WTC11 (cell line): ENCODE measurements around the gene CTDSPL. TPM values are rescaled to one million over a fixed set of nuclear protein-coding genes. Genes with fewer than 3 reads are reported as not detected.

Experiments used
- ATAC-seq: fragments of 200-7000 bp; cut with Tn5 transposase; 2 replicates; pipeline ENCODE4 v1.10.0; 2021; ENCODE audit warnings: mild to moderate bottlenecking, moderate library complexity
- CTCF ChIA-PET: fragments of 300-600 bp; sonication (Branson Sonifier 250); formaldehyde crosslinking; loops from one replicate; lab custom pipeline; 2021; ENCODE audit warnings: antibody characterized with exemption; lab: Charles Lee
- POLR2A ChIA-PET: fragments of 350-600 bp; sonication (Branson Sonifier 250); formaldehyde crosslinking; loops from one replicate; lab custom pipeline; 2021; ENCODE audit warnings: antibody characterized with exemption; lab: Charles Lee
- DNase-seq: peaks from one replicate; pipeline ENCODE4 v3.0.0; 2021; ENCODE audit warnings: low spot score
- H3K27ac Mint-ChIP-seq: 2 replicates; pipeline ENCODE4 v1.8.0; 2021; ENCODE audit warnings: mixed read lengths
- H3K27me3 Mint-ChIP-seq: 2 replicates; pipeline ENCODE4 v1.8.0; 2021; ENCODE audit warnings: low read depth, mild to moderate bottlenecking, moderate library complexity, mixed read lengths
- H3K36me3 Mint-ChIP-seq: 2 replicates; pipeline ENCODE4 v1.8.0; 2021; ENCODE audit warnings: mixed read lengths
- H3K4me1 Mint-ChIP-seq: 2 replicates; pipeline ENCODE4 v1.8.0; 2022; ENCODE audit warnings: mixed read lengths
- H3K4me3 Mint-ChIP-seq: 2 replicates; pipeline ENCODE4 v1.8.0; 2021; ENCODE audit warnings: mild to moderate bottlenecking, moderate library complexity, mixed read lengths
- H3K9me3 Mint-ChIP-seq: 2 replicates; pipeline ENCODE4 v1.8.0; 2021; ENCODE audit warnings: mixed read lengths
- CBFB ChIP-seq: sonication (generic); formaldehyde crosslinking; IDR thresholded peaks from 2 replicates; pipeline ENCODE4 v1.8.1; 2022; ENCODE audit warnings: mild to moderate bottlenecking, low read depth, missing genetic modification reagents
- CTCF ChIP-seq: fragments of 200-600 bp; IDR thresholded peaks from 2 replicates; pipeline ENCODE4 v1.8.0; 2022; ENCODE audit warnings: antibody characterized with exemption
- EMX1 ChIP-seq: fragments of 250-450 bp; sonication (Bioruptor Pico); IDR thresholded peaks from 2 replicates; pipeline ENCODE4 v1.8.0; 2021; ENCODE audit warnings: mild to moderate bottlenecking
- FOXK1 ChIP-seq: sonication (generic); formaldehyde crosslinking; IDR thresholded peaks from 2 replicates; pipeline ENCODE4 v1.8.0; 2022; ENCODE audit warnings: mild to moderate bottlenecking, moderate library complexity, missing genetic modification reagents
- HMGA2 ChIP-seq: fragments of 250-450 bp; sonication (Bioruptor Pico); IDR thresholded peaks from 2 replicates; pipeline ENCODE4 v1.4.0; 2021; ENCODE audit warnings: mild to moderate bottlenecking, moderate library complexity
- MXD4 ChIP-seq: fragments of 250-450 bp; sonication (Bioruptor Pico); IDR thresholded peaks from 2 replicates; pipeline ENCODE4 v1.8.0; 2021; ENCODE audit warnings: mild to moderate bottlenecking, moderate library complexity, borderline replicate concordance
- NFYB ChIP-seq: sonication (generic); formaldehyde crosslinking; conservative IDR thresholded peaks from 2 replicates; pipeline ENCODE4 v1.8.0; 2022; ENCODE audit warnings: low read depth, missing genetic modification reagents
- NR2C2 ChIP-seq: sonication (generic); formaldehyde crosslinking; IDR thresholded peaks from 2 replicates; pipeline ENCODE4 v1.8.0; 2022; ENCODE audit warnings: mild to moderate bottlenecking, missing genetic modification reagents
- SP1 ChIP-seq: sonication (generic); formaldehyde crosslinking; conservative IDR thresholded peaks from 2 replicates; pipeline ENCODE4 v1.8.1; 2022; ENCODE audit warnings: missing genetic modification reagents
- ZNF121 ChIP-seq: sonication (generic); formaldehyde crosslinking; IDR thresholded peaks from 2 replicates; pipeline ENCODE4 v1.8.0; 2023; ENCODE audit warnings: missing genetic modification reagents
- ZNF138 ChIP-seq: sonication (generic); formaldehyde crosslinking; conservative IDR thresholded peaks from 2 replicates; pipeline ENCODE4 v1.8.1; 2022; ENCODE audit warnings: mild to moderate bottlenecking, moderate library complexity, missing genetic modification reagents
- total RNA-seq: library from RNA; stranded (reverse); gene quantifications from 3 replicates; pipeline ENCODE4 v1.2.3, GENCODE V29; 2021
- TF ChIP-seq, protein P1 (sequence below): sonication (generic); formaldehyde crosslinking; IDR thresholded peaks from 2 replicates; pipeline ENCODE4 v1.8.1; 2023; ENCODE audit warnings: mild to moderate bottlenecking, missing genetic modification reagents, borderline replicate concordance
- TF ChIP-seq, protein P2 (sequence below): sonication (generic); formaldehyde crosslinking; IDR thresholded peaks from 2 replicates; pipeline ENCODE4 v1.8.0; 2022; ENCODE audit warnings: mild to moderate bottlenecking, missing genetic modification reagents
- TF ChIP-seq, protein P3 (sequence below): fragments of 250-450 bp; sonication (Bioruptor Pico); conservative IDR thresholded peaks from 2 replicates; pipeline ENCODE4 v1.9.0; 2021; ENCODE audit warnings: mild to moderate bottlenecking

CTDSPL gene
- total RNA-seq, 1 experiment from 2014 or later = 41.2 TPM

DNA sequence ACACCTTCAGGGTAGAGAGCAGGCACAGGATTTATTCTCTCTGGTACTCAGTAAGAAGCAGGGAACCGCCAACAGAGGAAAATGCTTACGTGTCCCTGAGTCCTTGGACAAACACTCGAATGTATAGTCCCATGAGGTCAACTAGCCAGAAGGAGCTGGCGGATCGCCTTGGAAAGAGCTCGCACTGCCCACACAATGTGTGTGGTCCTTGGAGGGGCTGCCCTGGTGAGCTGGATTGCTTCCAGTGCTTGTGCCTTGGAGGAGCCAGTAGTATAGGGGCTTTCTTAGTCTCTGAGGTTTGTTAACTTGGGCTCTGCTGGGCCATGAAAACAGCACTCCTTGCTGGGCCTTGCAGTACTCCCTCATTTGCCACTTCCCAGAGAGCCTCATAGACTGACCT lies 88.2 kb downstream of the CTDSPL start (continued):
- TF ChIP-seq, protein P1, sequence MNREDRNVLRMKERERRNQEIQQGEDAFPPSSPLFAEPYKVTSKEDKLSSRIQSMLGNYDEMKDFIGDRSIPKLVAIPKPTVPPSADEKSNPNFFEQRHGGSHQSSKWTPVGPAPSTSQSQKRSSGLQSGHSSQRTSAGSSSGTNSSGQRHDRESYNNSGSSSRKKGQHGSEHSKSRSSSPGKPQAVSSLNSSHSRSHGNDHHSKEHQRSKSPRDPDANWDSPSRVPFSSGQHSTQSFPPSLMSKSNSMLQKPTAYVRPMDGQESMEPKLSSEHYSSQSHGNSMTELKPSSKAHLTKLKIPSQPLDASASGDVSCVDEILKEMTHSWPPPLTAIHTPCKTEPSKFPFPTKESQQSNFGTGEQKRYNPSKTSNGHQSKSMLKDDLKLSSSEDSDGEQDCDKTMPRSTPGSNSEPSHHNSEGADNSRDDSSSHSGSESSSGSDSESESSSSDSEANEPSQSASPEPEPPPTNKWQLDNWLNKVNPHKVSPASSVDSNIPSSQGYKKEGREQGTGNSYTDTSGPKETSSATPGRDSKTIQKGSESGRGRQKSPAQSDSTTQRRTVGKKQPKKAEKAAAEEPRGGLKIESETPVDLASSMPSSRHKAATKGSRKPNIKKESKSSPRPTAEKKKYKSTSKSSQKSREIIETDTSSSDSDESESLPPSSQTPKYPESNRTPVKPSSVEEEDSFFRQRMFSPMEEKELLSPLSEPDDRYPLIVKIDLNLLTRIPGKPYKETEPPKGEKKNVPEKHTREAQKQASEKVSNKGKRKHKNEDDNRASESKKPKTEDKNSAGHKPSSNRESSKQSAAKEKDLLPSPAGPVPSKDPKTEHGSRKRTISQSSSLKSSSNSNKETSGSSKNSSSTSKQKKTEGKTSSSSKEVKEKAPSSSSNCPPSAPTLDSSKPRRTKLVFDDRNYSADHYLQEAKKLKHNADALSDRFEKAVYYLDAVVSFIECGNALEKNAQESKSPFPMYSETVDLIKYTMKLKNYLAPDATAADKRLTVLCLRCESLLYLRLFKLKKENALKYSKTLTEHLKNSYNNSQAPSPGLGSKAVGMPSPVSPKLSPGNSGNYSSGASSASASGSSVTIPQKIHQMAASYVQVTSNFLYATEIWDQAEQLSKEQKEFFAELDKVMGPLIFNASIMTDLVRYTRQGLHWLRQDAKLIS (CRISPR knock-in tag) = no peak
- TF ChIP-seq NR2C2 (CRISPR knock-in tag) (no peak), HMGA2 (no peak), CBFB (CRISPR knock-in tag) (no peak)
- TF ChIP-seq, protein P2, sequence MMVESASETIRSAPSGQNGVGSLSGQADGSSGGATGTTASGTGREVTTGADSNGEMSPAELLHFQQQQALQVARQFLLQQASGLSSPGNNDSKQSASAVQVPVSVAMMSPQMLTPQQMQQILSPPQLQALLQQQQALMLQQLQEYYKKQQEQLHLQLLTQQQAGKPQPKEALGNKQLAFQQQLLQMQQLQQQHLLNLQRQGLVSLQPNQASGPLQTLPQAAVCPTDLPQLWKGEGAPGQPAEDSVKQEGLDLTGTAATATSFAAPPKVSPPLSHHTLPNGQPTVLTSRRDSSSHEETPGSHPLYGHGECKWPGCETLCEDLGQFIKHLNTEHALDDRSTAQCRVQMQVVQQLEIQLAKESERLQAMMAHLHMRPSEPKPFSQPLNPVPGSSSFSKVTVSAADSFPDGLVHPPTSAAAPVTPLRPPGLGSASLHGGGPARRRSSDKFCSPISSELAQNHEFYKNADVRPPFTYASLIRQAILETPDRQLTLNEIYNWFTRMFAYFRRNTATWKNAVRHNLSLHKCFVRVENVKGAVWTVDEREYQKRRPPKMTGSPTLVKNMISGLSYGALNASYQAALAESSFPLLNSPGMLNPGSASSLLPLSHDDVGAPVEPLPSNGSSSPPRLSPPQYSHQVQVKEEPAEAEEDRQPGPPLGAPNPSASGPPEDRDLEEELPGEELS (CRISPR knock-in tag) = no peak

DNA sequence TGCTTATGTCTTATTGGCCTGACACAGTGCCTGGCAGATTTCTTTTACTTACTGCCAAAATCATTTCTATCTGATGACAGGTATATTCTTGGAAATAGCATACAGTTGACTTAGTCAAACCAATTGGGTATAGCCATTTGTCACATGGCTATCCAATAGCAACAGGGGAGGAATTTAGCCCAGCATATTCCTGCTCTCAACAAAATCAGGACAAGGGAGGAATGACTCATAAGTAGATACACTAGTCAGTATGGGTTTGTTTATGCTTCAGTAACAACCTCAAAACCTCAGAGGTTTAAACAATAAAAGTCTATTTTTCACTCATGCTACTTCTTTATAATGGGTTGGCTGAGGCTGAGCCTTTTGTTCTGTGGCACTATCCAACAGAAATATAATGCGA lies 90.9 kb downstream of the CTDSPL start:
- no peak for DNase-seq
- CTCF ChIA-PET = interaction anchor here (1.0 to 1.3 kb wide), 2 partner anchors 22 to 45 kb away, joined by 3 read pairs; no protein-coding TSS in a partner anchor

More for the DNA sequence above, 90.9 kb downstream of the CTDSPL start:
- Mint-ChIP-seq H3K9me3 (peaks cover 8% of the 10 kb centered on the region; the same call in 1 of the 2 replicates), H3K4me3 (no peak overlapping the region), H3K27me3 (no peaks in the 10 kb centered on the region), H3K4me1 (peaks cover 16% of the 10 kb centered on the region), H3K36me3 (peaks cover 22% of the 10 kb centered on the region), H3K27ac (no peak overlapping the region)
- TF ChIP-seq, protein P3, sequence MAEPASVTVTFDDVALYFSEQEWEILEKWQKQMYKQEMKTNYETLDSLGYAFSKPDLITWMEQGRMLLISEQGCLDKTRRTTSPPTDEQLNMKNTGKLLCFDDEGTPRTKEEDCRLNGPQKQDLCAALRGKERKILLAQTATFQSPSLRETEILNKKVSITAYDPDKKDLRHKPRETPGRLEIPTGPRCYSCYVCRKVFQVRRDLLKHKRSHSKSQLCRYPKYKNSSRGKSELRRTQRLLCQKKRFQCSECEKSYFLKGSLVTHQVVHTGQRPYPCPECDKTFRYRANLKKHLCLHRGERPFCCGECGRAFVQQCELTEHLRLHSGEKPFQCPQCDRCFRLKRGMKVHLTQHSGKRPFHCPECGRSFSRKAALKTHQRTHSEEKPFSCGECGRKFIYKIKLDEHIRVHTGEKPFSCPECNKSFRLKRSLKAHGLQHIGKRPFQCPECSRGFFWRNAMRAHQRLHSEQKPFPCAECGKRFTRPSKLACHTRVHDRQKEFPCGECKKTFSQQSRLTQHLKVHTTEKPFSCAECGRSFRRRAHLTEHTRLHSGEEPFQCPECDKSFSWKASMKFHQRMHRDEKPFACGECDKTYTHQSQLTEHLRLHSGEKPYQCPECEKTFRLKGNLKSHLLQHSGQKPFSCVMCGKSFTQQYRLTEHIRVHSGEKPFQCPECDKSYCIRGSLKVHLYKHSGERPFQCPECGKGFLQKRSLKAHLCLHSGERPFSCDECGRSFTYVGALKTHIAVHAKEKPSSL (CRISPR knock-in tag) = no peak
- TF ChIP-seq ZNF138 (CRISPR knock-in tag) (no peak), FOXK1 (no peak), CTCF (no peak), EMX1 (CRISPR knock-in tag) (no peak), ZNF121 (CRISPR knock-in tag) (no peak), NFYB (CRISPR knock-in tag) (no peak), SP1 (CRISPR knock-in tag) (no peak), MXD4 (CRISPR knock-in tag) (no peak)
- no peak for ATAC-seq
- POLR2A ChIA-PET = no interaction called here
